Spleen (tissue), 7 donors: ENCODE results near the gene TNFSF15.

Experiments used
- CTCF ChIP-seq, 11 experiments: fragments of 200-600 bp in 7 of 11; fragments of 450-650 bp in 4 of 11; sonication (generic) in 4 of 11; IDR thresholded peaks in 8 of 11; conservative IDR thresholded peaks in 3 of 11; 1 replicate in 7 of 11; 2 replicates in 4 of 11; pipeline versions ENCODE4 v1.4.0 to v1.8.0; 2016 to 2021; ENCODE audit warnings: antibody characterized with exemption in 11 of 11, inconsistent platforms in 4 of 11, mild to moderate bottlenecking in 1 of 11
- POLR2AphosphoS5 ChIP-seq, 3 donors: sonication (generic); formaldehyde crosslinking; IDR thresholded peaks; one replicate each; pipeline ENCODE4 v1.5.1; 2017; ENCODE audit warnings: antibody characterized with exemption in 3 of 3
- donor health status: DM: no; HTN: no; CAD: no; lungs with moderate emphysema.
- donor health status: DM: no; HTN: no; CAD: no.
- donor health status: DM: no; HTN: no; CAD: no.

GRCh38 chr9:114784721-114785279 lies 21.0 kb downstream of the TNFSF15 start:
- TF ChIP-seq POLR2AphosphoS5 (IDR thresholded peaks at IDR 0.05): no peak
- TF ChIP-seq CTCF (IDR thresholded peaks at IDR 0.05 in 8 of 11, conservative IDR thresholded peaks at IDR 0.05 in 3 of 11): no peak
